Measurements from ENCODE around the gene KDM1B. TPM values are rescaled to one million over a fixed set of nuclear protein-coding genes. Genes with fewer than 3 reads are reported as not detected.

The KDM1B gene
- total and polyA plus RNA-seq, 2 experiments from 2014 or later, result 3.8 to 9.0 TPM

- no peak for TF ChIP-seq ZNF462 (CRISPR knock-in tag; IDR thresholded peaks at IDR 0.05)
- TF ChIP-seq, protein P1, sequence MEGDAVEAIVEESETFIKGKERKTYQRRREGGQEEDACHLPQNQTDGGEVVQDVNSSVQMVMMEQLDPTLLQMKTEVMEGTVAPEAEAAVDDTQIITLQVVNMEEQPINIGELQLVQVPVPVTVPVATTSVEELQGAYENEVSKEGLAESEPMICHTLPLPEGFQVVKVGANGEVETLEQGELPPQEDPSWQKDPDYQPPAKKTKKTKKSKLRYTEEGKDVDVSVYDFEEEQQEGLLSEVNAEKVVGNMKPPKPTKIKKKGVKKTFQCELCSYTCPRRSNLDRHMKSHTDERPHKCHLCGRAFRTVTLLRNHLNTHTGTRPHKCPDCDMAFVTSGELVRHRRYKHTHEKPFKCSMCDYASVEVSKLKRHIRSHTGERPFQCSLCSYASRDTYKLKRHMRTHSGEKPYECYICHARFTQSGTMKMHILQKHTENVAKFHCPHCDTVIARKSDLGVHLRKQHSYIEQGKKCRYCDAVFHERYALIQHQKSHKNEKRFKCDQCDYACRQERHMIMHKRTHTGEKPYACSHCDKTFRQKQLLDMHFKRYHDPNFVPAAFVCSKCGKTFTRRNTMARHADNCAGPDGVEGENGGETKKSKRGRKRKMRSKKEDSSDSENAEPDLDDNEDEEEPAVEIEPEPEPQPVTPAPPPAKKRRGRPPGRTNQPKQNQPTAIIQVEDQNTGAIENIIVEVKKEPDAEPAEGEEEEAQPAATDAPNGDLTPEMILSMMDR (conservative IDR thresholded peaks at IDR 0.05; ENCODE audit: low read depth in 2 of 2), result no peak
Observed at GRCh38 chr6:18115356-18115755, 39.9 kb upstream of the KDM1B start (continued).

GRCh38 chr6:18117136-18117535, 38.1 kb upstream of the KDM1B start:
- no peaks in the 10 kb centered on the region for H3K79me2 ChIP-seq (replicated peaks; ENCODE audit: insufficient read depth)
- no peak overlapping the region for H2AFZ ChIP-seq
- H3K4me3 ChIP-seq, result no peak overlapping the region
- no peaks in the 10 kb centered on the region for H3K4me1 ChIP-seq (ENCODE audit: insufficient read depth)
- Mint-ChIP-seq H3K4me3 (no peak overlapping the region), H3K9me3 (peaks cover 5% of the 10 kb centered on the region; the same call in 1 of the 3 replicates), H3K36me3 (ENCODE audit: low read depth) (no peaks in the 10 kb centered on the region; the same call in 2 of the 3 replicates), H3K4me1 (peaks cover 4% of the 10 kb centered on the region), H3K27me3 (ENCODE audit: insufficient read depth, low read depth, poor library complexity) (peaks cover 12% of the 10 kb centered on the region), H3K27ac (no peak overlapping the region)
- peaks cover 12% of the 10 kb centered on the region for H3K27me3 ChIP-seq (ENCODE audit: insufficient read depth)
- DNase-seq (ENCODE audit: low spot score), result no peak
- H3K27ac ChIP-seq (ENCODE audit: low read depth), result no peak overlapping the region
- 0 out of 2 replicates have a peak, but pooled peaks cover 3% of the 10 kb centered on the region for H3F3A ChIP-seq (replicated peaks; ENCODE audit: low read depth)
- H4K20me1 ChIP-seq (replicated peaks; ENCODE audit: insufficient read depth), result no peaks in the 10 kb centered on the region
- H3K9me2 ChIP-seq (ENCODE audit: insufficient read depth), result no peaks in the 10 kb centered on the region; the same call in 1 of the 2 replicates
- no peak overlapping the region for H3K4me2 ChIP-seq
- no peak for ATAC-seq
- no peaks in the 10 kb centered on the region for H3K36me3 ChIP-seq (ENCODE audit: insufficient read depth)
- TF ChIP-seq JUNB (IDR thresholded peaks at IDR 0.05; ENCODE audit: unreplicated experiment) (no peak), ZNF331 (CRISPR knock-in tag; IDR thresholded peaks at IDR 0.05; ENCODE audit: low read depth) (no peak), EZH2phosphoT487 (IDR thresholded peaks at IDR 0.05; ENCODE audit: unreplicated experiment) (no peak), EZH2 (IDR thresholded peaks at IDR 0.05; ENCODE audit: low read depth, unreplicated experiment) (no peak), POLR2AphosphoS5 (IDR thresholded peaks at IDR 0.05; ENCODE audit: low read depth) (no peak), NANOG (IDR thresholded peaks at IDR 0.05; ENCODE audit: borderline replicate concordance) (no peak), ZNF114 (CRISPR knock-in tag; IDR thresholded peaks at IDR 0.05) (no peak)
- TF ChIP-seq, protein P1 (conservative IDR thresholded peaks at IDR 0.05; ENCODE audit: low read depth in 2 of 2), result no peak

Measured in GM23338 (cell line).